SKM-1 treated with dmso at 0.1 percent for 144 hours (cell line): ENCODE results near the gene RAB31.
A peak's percentile ranks its signal among the peaks of the same experiment; 100 is the strongest.
"Not testable (repeated sequence)": the region's sequence is repeated elsewhere in the genome, so short reads cannot be mapped to it uniquely, and the experiment has no call there.

Experiments used
- DNase-seq: peaks from one replicate; lab custom pipeline; 2025; ENCODE audit not compliant: unreplicated experiment; lab: John Stamatoyannopoulos, UW

The RAB31 gene

GRCh38 chr18:9878783-9879242 is 170.7 kb downstream of the RAB31 start:
- DNase-seq, result no peak

- DNase-seq, result no peak
Observed at GRCh38 chr18:9884090-9884489, 176.0 kb downstream of the RAB31 start.

- no peak for DNase-seq
Observed at GRCh38 chr18:9884532-9885140, 176.5 kb downstream of the RAB31 start.

GRCh38 chr18:9885170-9886004 is 177.3 kb downstream of the RAB31 start, which contains the start of gene TXNDC2:
TXNDC2 (plus strand) TSS chr18:9885973; CDS start chr18:9886681, 708 bp downstream.
- DNase-seq, result no peak

GRCh38 chr18:9886005-9886348 is 177.9 kb downstream of the RAB31 start:
- DNase-seq, result no peak

- DNase-seq, result no peak
Observed at GRCh38 chr18:9887992-9888391, 179.9 kb downstream of the RAB31 start.

- DNase-seq, result no peak
Observed at GRCh38 chr18:9890196-9890595, 182.1 kb downstream of the RAB31 start.

GRCh38 chr18:9890957-9891356 is 182.9 kb downstream of the RAB31 start:
- DNase-seq, result no peak

GRCh38 chr18:9891515-9891914 is 183.4 kb downstream of the RAB31 start:
- DNase-seq, result not testable (repeated sequence)

GRCh38 chr18:9894454-9895068 is 186.5 kb downstream of the RAB31 start:
- no peak for DNase-seq

- DNase-seq, result no peak
Observed at GRCh38 chr18:9897129-9897528, 189.0 kb downstream of the RAB31 start.

- not testable (repeated sequence) for DNase-seq
Observed at GRCh38 chr18:9897787-9898291, 189.7 kb downstream of the RAB31 start.

- peak; percentile 89 for DNase-seq
Observed at GRCh38 chr18:9898792-9899549, 190.9 kb downstream of the RAB31 start.

- not testable (repeated sequence) for DNase-seq
Observed at GRCh38 chr18:9899550-9899930, 191.4 kb downstream of the RAB31 start.

GRCh38 chr18:9900699-9901098 is 192.6 kb downstream of the RAB31 start:
- DNase-seq, result no peak

- no peak for DNase-seq
Observed at GRCh38 chr18:9901377-9901776, 193.3 kb downstream of the RAB31 start.

- DNase-seq, result peak; percentile 22
Observed at GRCh38 chr18:9902264-9902663, 194.2 kb downstream of the RAB31 start.

- no peak for DNase-seq
Observed at GRCh38 chr18:9902832-9903231, 194.7 kb downstream of the RAB31 start.

- DNase-seq, result peak; percentile 84
Observed at GRCh38 chr18:9905401-9905922, 197.4 kb downstream of the RAB31 start.

GRCh38 chr18:9906481-9906880 is 198.4 kb downstream of the RAB31 start:
- peak; percentile 84 for DNase-seq

GRCh38 chr18:9907867-9908266 is 199.8 kb downstream of the RAB31 start:
- no peak for DNase-seq
